WTC11 (cell line): ENCODE measurements around the gene KRT27. TPM values are rescaled to one million over a fixed set of nuclear protein-coding genes. Genes with fewer than 3 reads are reported as not detected.

Source experiments
- ATAC-seq: fragments of 200-7000 bp; cut with Tn5 transposase; 2 replicates; pipeline ENCODE4 v1.10.0; 2021; ENCODE audit warnings: mild to moderate bottlenecking, moderate library complexity
- CTCF ChIA-PET: fragments of 300-600 bp; sonication (Branson Sonifier 250); formaldehyde crosslinking; loops from one replicate; lab custom pipeline; 2021; ENCODE audit warnings: antibody characterized with exemption; lab: Charles Lee
- POLR2A ChIA-PET: fragments of 350-600 bp; sonication (Branson Sonifier 250); formaldehyde crosslinking; loops from one replicate; lab custom pipeline; 2021; ENCODE audit warnings: antibody characterized with exemption; lab: Charles Lee
- DNase-seq: peaks from one replicate; pipeline ENCODE4 v3.0.0; 2021; ENCODE audit warnings: low spot score
- H3K27ac Mint-ChIP-seq: 2 replicates; pipeline ENCODE4 v1.8.0; 2021; ENCODE audit warnings: mixed read lengths
- H3K27me3 Mint-ChIP-seq: 2 replicates; pipeline ENCODE4 v1.8.0; 2021; ENCODE audit warnings: low read depth, mild to moderate bottlenecking, moderate library complexity, mixed read lengths
- H3K36me3 Mint-ChIP-seq: 2 replicates; pipeline ENCODE4 v1.8.0; 2021; ENCODE audit warnings: mixed read lengths
- H3K4me1 Mint-ChIP-seq: 2 replicates; pipeline ENCODE4 v1.8.0; 2022; ENCODE audit warnings: mixed read lengths
- H3K4me3 Mint-ChIP-seq: 2 replicates; pipeline ENCODE4 v1.8.0; 2021; ENCODE audit warnings: mild to moderate bottlenecking, moderate library complexity, mixed read lengths
- H3K9me3 Mint-ChIP-seq: 2 replicates; pipeline ENCODE4 v1.8.0; 2021; ENCODE audit warnings: mixed read lengths
- ARID4B ChIP-seq: sonication (generic); formaldehyde crosslinking; IDR thresholded peaks from 2 replicates; pipeline ENCODE4 v1.8.0; 2023; ENCODE audit warnings: missing genetic modification reagents, mild to moderate bottlenecking, borderline replicate concordance
- ATF1 ChIP-seq: sonication (generic); formaldehyde crosslinking; IDR thresholded peaks from 2 replicates; pipeline ENCODE4 v1.8.1; 2023; ENCODE audit warnings: mild to moderate bottlenecking, moderate library complexity, missing genetic modification reagents
- E2F1 ChIP-seq: sonication (generic); formaldehyde crosslinking; IDR thresholded peaks from 2 replicates; pipeline ENCODE4 v1.8.0; 2022; ENCODE audit warnings: mild to moderate bottlenecking, missing genetic modification reagents
- E2F5 ChIP-seq: sonication (generic); formaldehyde crosslinking; IDR thresholded peaks from 2 replicates; pipeline ENCODE4 v1.8.1; 2022; ENCODE audit warnings: mild to moderate bottlenecking, moderate library complexity, missing genetic modification reagents
- HMGA2 ChIP-seq: fragments of 250-450 bp; sonication (Bioruptor Pico); IDR thresholded peaks from 2 replicates; pipeline ENCODE4 v1.4.0; 2021; ENCODE audit warnings: mild to moderate bottlenecking, moderate library complexity
- MXD4 ChIP-seq: fragments of 250-450 bp; sonication (Bioruptor Pico); IDR thresholded peaks from 2 replicates; pipeline ENCODE4 v1.8.0; 2021; ENCODE audit warnings: mild to moderate bottlenecking, moderate library complexity, borderline replicate concordance
- MYBL2 ChIP-seq: sonication (generic); formaldehyde crosslinking; IDR thresholded peaks from 2 replicates; pipeline ENCODE4 v1.8.1; 2023; ENCODE audit warnings: mild to moderate bottlenecking, moderate library complexity, missing genetic modification reagents
- NFE2L1 ChIP-seq: sonication (generic); formaldehyde crosslinking; IDR thresholded peaks from 2 replicates; pipeline ENCODE4 v1.8.1; 2023; ENCODE audit warnings: missing genetic modification reagents
- PRRX2 ChIP-seq: fragments of 250-450 bp; sonication (Bioruptor Pico); IDR thresholded peaks from 2 replicates; pipeline ENCODE4 v1.8.0; 2021; ENCODE audit warnings: mild to moderate bottlenecking
- SOX15 ChIP-seq: fragments of 250-450 bp; sonication (Bioruptor Pico); IDR thresholded peaks from 2 replicates; pipeline ENCODE4 v1.9.0; 2021; ENCODE audit warnings: mild to moderate bottlenecking
- USF1 ChIP-seq: sonication (generic); formaldehyde crosslinking; IDR thresholded peaks from 2 replicates; pipeline ENCODE4 v1.8.0; 2022; ENCODE audit warnings: mild to moderate bottlenecking, missing genetic modification reagents
- ZBTB21 ChIP-seq: sonication (generic); formaldehyde crosslinking; IDR thresholded peaks from 2 replicates; pipeline ENCODE4 v1.8.1; 2023; ENCODE audit warnings: mild to moderate bottlenecking, missing genetic modification reagents, borderline replicate concordance
- ZMAT4 ChIP-seq: fragments of 250-450 bp; sonication (Bioruptor Pico); IDR thresholded peaks from 2 replicates; pipeline ENCODE4 v1.9.0; 2021; ENCODE audit warnings: mild to moderate bottlenecking
- ZNF219 ChIP-seq: sonication (generic); formaldehyde crosslinking; IDR thresholded peaks from 2 replicates; pipeline ENCODE4 v1.8.0; 2023; ENCODE audit warnings: missing genetic modification reagents, mild to moderate bottlenecking, borderline replicate concordance
- ZNF423 ChIP-seq: fragments of 250-450 bp; sonication (Bioruptor Pico); IDR thresholded peaks from 2 replicates; pipeline ENCODE4 v2.1.2; 2022; ENCODE audit warnings: mild to moderate bottlenecking, moderate library complexity
- ZNF532 ChIP-seq: fragments of 250-450 bp; sonication (Bioruptor Pico); IDR thresholded peaks from 2 replicates; pipeline ENCODE4 v1.9.0; 2021; ENCODE audit warnings: mild to moderate bottlenecking, borderline replicate concordance
- ZNF671 ChIP-seq: fragments of 250-450 bp; sonication (Bioruptor Pico); IDR thresholded peaks from 2 replicates; pipeline ENCODE4 v1.8.0; 2021; ENCODE audit warnings: mild to moderate bottlenecking
- total RNA-seq: library from RNA; stranded (reverse); gene quantifications from 3 replicates; pipeline ENCODE4 v1.2.3, GENCODE V29; 2021

The KRT27 gene
- total RNA-seq, 1 experiment from 2014 or later = not detected

GRCh38 chr17:40735016-40735415, 47.3 kb downstream of the KRT27 start (continued):
- no peak for TF ChIP-seq E2F5
- no peak for TF ChIP-seq PRRX2 (CRISPR knock-in tag)
- no peak for TF ChIP-seq MYBL2
- no peak for TF ChIP-seq NFE2L1 (CRISPR knock-in tag)
- no peak for TF ChIP-seq ZNF532 (CRISPR knock-in tag)
- TF ChIP-seq E2F1 (CRISPR knock-in tag) = no peak
- TF ChIP-seq, all 79 proteins: peak for 0

GRCh38 chr17:40734018-40734417, 48.3 kb downstream of the KRT27 start:
- no peaks in the 10 kb centered on the region for H3K4me1 Mint-ChIP-seq
- no peak overlapping the region for H3K4me3 Mint-ChIP-seq
- 0 out of 2 replicates have a peak, but pooled peaks cover 6% of the 10 kb centered on the region for H3K36me3 Mint-ChIP-seq
- H3K9me3 Mint-ChIP-seq = peaks cover 16% of the 10 kb centered on the region
- ATAC-seq (no peak), DNase-seq (no peak)
- no peak overlapping the region for H3K27ac Mint-ChIP-seq
- POLR2A ChIA-PET = no interaction called here
- H3K27me3 Mint-ChIP-seq = peaks cover 14% of the 10 kb centered on the region
- CTCF ChIA-PET = interaction anchor here (1.1 kb wide), 1 partner anchor 70 kb away, joined by 4 read pairs; no protein-coding TSS in a partner anchor
- TF ChIP-seq ATF1 (no peak), HMGA2 (CRISPR knock-in tag) (no peak), MXD4 (CRISPR knock-in tag) (no peak), ZNF671 (CRISPR knock-in tag) (no peak), ZBTB21 (CRISPR knock-in tag) (no peak), SOX15 (CRISPR knock-in tag) (no peak), ZMAT4 (CRISPR knock-in tag) (no peak), ZNF219 (no peak), MYBL2 (no peak), ZNF423 (no peak), USF1 (no peak), ARID4B (CRISPR knock-in tag) (no peak), E2F1 (CRISPR knock-in tag) (no peak)
- TF ChIP-seq, all 79 proteins: peak for 0
